CD4-positive, alpha-beta T cell treated with Interleukin-2 at 100 ng/mL for 4 hours (primary cell): ENCODE results near the gene GARIN5B.
"Not testable (repeated sequence)": the region's sequence is repeated elsewhere in the genome, so short reads cannot be mapped to it uniquely, and the experiment has no call there.

Experiments used
- DNase-seq: peaks from one replicate; pipeline ENCODE4 v3.0.0-alpha.2; 2020; ENCODE audit warnings: low spot score

The GARIN5B gene

GRCh38 chr19:55348317-55349034 lies 14.6 kb downstream of the GARIN5B start:
- DNase-seq, result no peak

- DNase-seq, result no peak
Observed at GRCh38 chr19:55347442-55348009, 15.5 kb downstream of the GARIN5B start.

- no peak for DNase-seq
Observed at GRCh38 chr19:55346725-55347441, 16.2 kb downstream of the GARIN5B start.

GRCh38 chr19:55345818-55346724 lies 17.0 kb downstream of the GARIN5B start:
- DNase-seq, result no peak

- DNase-seq, result no peak
Observed at GRCh38 chr19:55345101-55345817, 17.8 kb downstream of the GARIN5B start.

GRCh38 chr19:55344444-55344843 lies 18.6 kb downstream of the GARIN5B start:
- no peak for DNase-seq

GRCh38 chr19:55341595-55342531 lies 21.2 kb downstream of the GARIN5B start:
- DNase-seq, result no peak

- peak; percentile 48 for DNase-seq
Observed at GRCh38 chr19:55341171-55341588, 21.9 kb downstream of the GARIN5B start.

GRCh38 chr19:55340784-55341147 lies 22.3 kb downstream of the GARIN5B start:
- no peak for DNase-seq

GRCh38 chr19:55339889-55340783 lies 22.9 kb downstream of the GARIN5B start:
- DNase-seq, result no peak

- DNase-seq, result peak; percentile 100
Observed at GRCh38 chr19:55339105-55339888, 23.8 kb downstream of the GARIN5B start, which contains the start of gene KMT5C. KMT5C (plus strand) TSS chr19:55339876; CDS start chr19:55341937, 2,061 bp downstream.

GRCh38 chr19:55336101-55336500 lies 27.0 kb downstream of the GARIN5B start:
- DNase-seq, result no peak

- no peak for DNase-seq
Observed at GRCh38 chr19:55333870-55334269, 29.2 kb downstream of the GARIN5B start.

- not testable (repeated sequence) for DNase-seq
Observed at GRCh38 chr19:55329791-55330190, 33.3 kb downstream of the GARIN5B start.

GRCh38 chr19:55328774-55329318 lies 34.2 kb downstream of the GARIN5B start:
- not testable (repeated sequence) for DNase-seq

- no peak for DNase-seq
Observed at GRCh38 chr19:55325172-55325571, 37.9 kb downstream of the GARIN5B start, which contains the start of gene TMEM150B. TMEM150B (minus strand) TSS chr19:55325341; CDS start chr19:55321036, 4,305 bp downstream.

GRCh38 chr19:55324662-55325061 lies 38.4 kb downstream of the GARIN5B start:
- no peak for DNase-seq
